GM10266 (cell line): Measurements from ENCODE around the gene SERPINB8.

Experiments
- DNase-seq: peaks from one replicate; pipeline ENCODE4 v3.0.0; 2012; ENCODE audit errors: extremely low spot score
- TF ChIP-seq, protein P1 (sequence below): IDR thresholded peaks from 2 replicates; pipeline ENCODE4 v1.5.1; 2012; ENCODE audit warnings: mild to moderate bottlenecking, low read depth; ENCODE audit not compliant: control insufficient read depth, insufficient read depth; ENCODE audit errors: missing control alignments

The SERPINB8 gene

DNA sequence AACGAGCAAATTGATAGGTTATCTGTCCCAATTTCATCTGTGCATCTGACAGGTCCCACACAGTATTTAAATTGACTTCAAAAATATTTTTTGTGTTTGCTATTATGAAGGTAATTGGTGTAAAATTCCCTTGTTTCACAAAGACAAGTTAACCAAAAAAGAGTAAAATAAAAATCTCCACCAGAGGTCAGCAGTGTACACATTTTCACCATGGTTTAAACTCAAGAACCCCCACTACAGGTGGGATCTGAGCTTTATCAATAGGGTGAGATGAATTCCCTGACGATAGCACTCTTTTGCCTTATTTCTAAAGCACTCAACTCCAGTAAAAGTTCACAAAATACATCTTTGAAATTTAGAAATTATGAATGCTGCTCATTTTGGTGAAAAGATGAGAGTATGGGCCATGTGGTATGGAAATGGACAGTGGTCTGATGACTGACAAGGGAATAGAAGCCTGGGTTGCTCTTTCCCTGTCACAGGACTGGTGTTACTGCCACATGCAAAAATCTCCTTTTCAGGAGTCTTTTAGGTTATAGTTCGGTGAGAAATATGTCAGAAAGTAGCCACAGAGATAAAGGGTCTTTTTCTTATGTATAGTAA lies 68.0 kb downstream of the SERPINB8 start:
- TF ChIP-seq, protein P1, sequence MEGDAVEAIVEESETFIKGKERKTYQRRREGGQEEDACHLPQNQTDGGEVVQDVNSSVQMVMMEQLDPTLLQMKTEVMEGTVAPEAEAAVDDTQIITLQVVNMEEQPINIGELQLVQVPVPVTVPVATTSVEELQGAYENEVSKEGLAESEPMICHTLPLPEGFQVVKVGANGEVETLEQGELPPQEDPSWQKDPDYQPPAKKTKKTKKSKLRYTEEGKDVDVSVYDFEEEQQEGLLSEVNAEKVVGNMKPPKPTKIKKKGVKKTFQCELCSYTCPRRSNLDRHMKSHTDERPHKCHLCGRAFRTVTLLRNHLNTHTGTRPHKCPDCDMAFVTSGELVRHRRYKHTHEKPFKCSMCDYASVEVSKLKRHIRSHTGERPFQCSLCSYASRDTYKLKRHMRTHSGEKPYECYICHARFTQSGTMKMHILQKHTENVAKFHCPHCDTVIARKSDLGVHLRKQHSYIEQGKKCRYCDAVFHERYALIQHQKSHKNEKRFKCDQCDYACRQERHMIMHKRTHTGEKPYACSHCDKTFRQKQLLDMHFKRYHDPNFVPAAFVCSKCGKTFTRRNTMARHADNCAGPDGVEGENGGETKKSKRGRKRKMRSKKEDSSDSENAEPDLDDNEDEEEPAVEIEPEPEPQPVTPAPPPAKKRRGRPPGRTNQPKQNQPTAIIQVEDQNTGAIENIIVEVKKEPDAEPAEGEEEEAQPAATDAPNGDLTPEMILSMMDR, result peak; percentile 28
- DNase-seq, result peak; percentile 63
